Spleen (tissue), 7 donors: ENCODE data around the gene MRPL41.

ENCODE experiments used
- CTCF ChIP-seq, 11 experiments: fragments of 200-600 bp in 7 of 11; fragments of 450-650 bp in 4 of 11; sonication (generic) in 4 of 11; IDR thresholded peaks in 8 of 11; conservative IDR thresholded peaks in 3 of 11; 1 replicate in 7 of 11; 2 replicates in 4 of 11; pipeline versions ENCODE4 v1.4.0 to v1.8.0; 2016 to 2021; ENCODE audit warnings: antibody characterized with exemption in 11 of 11, inconsistent platforms in 4 of 11, mild to moderate bottlenecking in 1 of 11
- POLR2A ChIP-seq, 3 donors: fragments of 450-650 bp; IDR thresholded peaks; one replicate each; pipeline ENCODE4 v1.5.1; 2017; ENCODE audit warnings: antibody characterized with exemption in 3 of 3, mild to moderate bottlenecking in 1 of 3
- donor health status: DM: no; HTN: no; CAD: no; lungs with moderate emphysema.
- donor health status: DM: no; HTN: no; CAD: no.
- donor health status: DM: no; HTN: no; CAD: no.

- no peak for TF ChIP-seq CTCF (IDR thresholded peaks at IDR 0.05 in 8 of 11, conservative IDR thresholded peaks at IDR 0.05 in 3 of 11)
- TF ChIP-seq POLR2A (IDR thresholded peaks at IDR 0.05), result no peak
Observed at GRCh38 chr9:137558127-137558526, 6.4 kb downstream of the MRPL41 start.
